ENCODE data around the gene SLC15A1. TPM values are rescaled to one million over a fixed set of nuclear protein-coding genes. Genes with fewer than 3 reads are reported as not detected.
"Not testable (repeated sequence)": the region's sequence is repeated elsewhere in the genome, so short reads cannot be mapped to it uniquely, and the experiment has no call there.

SLC15A1 gene

GRCh38 chr13:98643479-98643878, 109.0 kb downstream of the SLC15A1 start:
- Histone ChIP-seq H3K23ac (ENCODE audit: low read length) (no peak overlapping the region), H2BK120ac (ENCODE audit: low read depth, low read length) (no peak overlapping the region), H4K5ac (ENCODE audit: low read length) (no peak overlapping the region), H2AK5ac (ENCODE audit: low read length) (no peak overlapping the region), H4K8ac (ENCODE audit: low read depth, low read length) (no peak overlapping the region), H3K18ac (ENCODE audit: low read length) (no peak overlapping the region), H3K4ac (ENCODE audit: low read depth, low read length) (no peak overlapping the region), H2BK15ac (replicated peaks; ENCODE audit: low read depth) (no peak overlapping the region), H2BK5ac (ENCODE audit: low read length) (no peak overlapping the region), H3K27me3 (ENCODE audit: insufficient read depth, low read length, poor library complexity) (no peaks in the 10 kb centered on the region), H3K79me1 (ENCODE audit: low read length) (no peaks in the 10 kb centered on the region), H3K79me2 (ENCODE audit: control insufficient read depth, insufficient read depth, low read length) (no peaks in the 10 kb centered on the region), H3K27ac (ENCODE audit: low read depth, low read length) (no peak overlapping the region), H3K4me2 (ENCODE audit: low read length) (no peak overlapping the region), H3K4me1 (ENCODE audit: control insufficient read depth, low read depth, low read length) (no peaks in the 10 kb centered on the region), H3K56ac (ENCODE audit: low read length) (no peak overlapping the region), H3K36me3 (ENCODE audit: control insufficient read depth, insufficient read depth, low read length) (no peaks in the 10 kb centered on the region), H3K9ac (ENCODE audit: low read length) (no peak overlapping the region), H3K4me3 (ENCODE audit: low read length) (no peak overlapping the region)
- WGBS (ENCODE audit: extremely low coverage, insufficient coverage, low lambda C conversion rate): no CpG with 5 or more reads among the region's 1 CpG
- no peak for DNase-seq

GRCh38 chr13:98641075-98641474, 111.4 kb downstream of the SLC15A1 start:
- H2BK120ac ChIP-seq (ENCODE audit: low read depth, low read length): no peak overlapping the region
- H3K27me3 ChIP-seq (ENCODE audit: insufficient read depth, low read length, poor library complexity): no peaks in the 10 kb centered on the region
- no peak for DNase-seq
- H3K79me1 ChIP-seq (ENCODE audit: low read length): no peaks in the 10 kb centered on the region
- no peak overlapping the region for H2BK15ac ChIP-seq (replicated peaks; ENCODE audit: low read depth)
- H3K56ac ChIP-seq (ENCODE audit: low read length): no peak overlapping the region
- no peak overlapping the region for H4K5ac ChIP-seq (ENCODE audit: low read length)
- no peaks in the 10 kb centered on the region for H3K36me3 ChIP-seq (ENCODE audit: control insufficient read depth, insufficient read depth, low read length)
- H3K79me2 ChIP-seq (ENCODE audit: control insufficient read depth, insufficient read depth, low read length): no peaks in the 10 kb centered on the region
- H3K27ac ChIP-seq (ENCODE audit: low read depth, low read length): no peak overlapping the region
- H2BK5ac ChIP-seq (ENCODE audit: low read length): no peak overlapping the region
- H3K23ac ChIP-seq (ENCODE audit: low read length): no peak overlapping the region
- H3K18ac ChIP-seq (ENCODE audit: low read length): no peak overlapping the region
- no peaks in the 10 kb centered on the region for H3K4me1 ChIP-seq (ENCODE audit: control insufficient read depth, low read depth, low read length)
- no peak overlapping the region for H3K9ac ChIP-seq (ENCODE audit: low read length)
- WGBS (ENCODE audit: extremely low coverage, insufficient coverage, low lambda C conversion rate): no CpG with 5 or more reads among the region's 13 CpGs
- no peak overlapping the region for H4K8ac ChIP-seq (ENCODE audit: low read depth, low read length)
- no peak overlapping the region for H2AK5ac ChIP-seq (ENCODE audit: low read length)
- H3K4ac ChIP-seq (ENCODE audit: low read depth, low read length): no peak overlapping the region
- no peak overlapping the region for H3K4me3 ChIP-seq (ENCODE audit: low read length)
- H3K4me2 ChIP-seq (ENCODE audit: low read length): no peak overlapping the region

- H2BK5ac ChIP-seq (ENCODE audit: low read length); H2BK120ac ChIP-seq (ENCODE audit: low read depth, low read length); H3K4me1 ChIP-seq (ENCODE audit: control insufficient read depth, low read depth, low read length); H3K9ac ChIP-seq (ENCODE audit: low read length); H3K4me2 ChIP-seq (ENCODE audit: low read length); H3K4ac ChIP-seq (ENCODE audit: low read depth, low read length); H2BK15ac ChIP-seq (replicated peaks; ENCODE audit: low read depth); H3K36me3 ChIP-seq (ENCODE audit: control insufficient read depth, insufficient read depth, low read length); H3K4me3 ChIP-seq (ENCODE audit: low read length); H4K5ac ChIP-seq (ENCODE audit: low read length); H3K79me1 ChIP-seq (ENCODE audit: low read length); H3K27me3 ChIP-seq (ENCODE audit: insufficient read depth, low read length, poor library complexity); H4K8ac ChIP-seq (ENCODE audit: low read depth, low read length); H3K27ac ChIP-seq (ENCODE audit: low read depth, low read length); H2AK5ac ChIP-seq (ENCODE audit: low read length); H3K23ac ChIP-seq (ENCODE audit: low read length); H3K79me2 ChIP-seq (ENCODE audit: control insufficient read depth, insufficient read depth, low read length); H3K56ac ChIP-seq (ENCODE audit: low read length); H3K18ac ChIP-seq (ENCODE audit: low read length); DNase-seq: not testable (repeated sequence)
- WGBS (ENCODE audit: extremely low coverage, insufficient coverage, low lambda C conversion rate): no CpG with 5 or more reads among the region's 4 CpGs
Observed at GRCh38 chr13:98639785-98640184, 112.7 kb downstream of the SLC15A1 start.

GRCh38 chr13:98638352-98638751, 114.1 kb downstream of the SLC15A1 start:
- no CpG with 5 or more reads among the region's 8 CpGs for WGBS (ENCODE audit: extremely low coverage, insufficient coverage, low lambda C conversion rate)
- H2AK5ac ChIP-seq (ENCODE audit: low read length); H3K9ac ChIP-seq (ENCODE audit: low read length): not testable (repeated sequence)

More at GRCh38 chr13:98638352-98638751, 114.1 kb downstream of the SLC15A1 start:
- H4K8ac ChIP-seq (ENCODE audit: low read depth, low read length); H3K36me3 ChIP-seq (ENCODE audit: control insufficient read depth, insufficient read depth, low read length); H2BK120ac ChIP-seq (ENCODE audit: low read depth, low read length); H3K4ac ChIP-seq (ENCODE audit: low read depth, low read length); H4K5ac ChIP-seq (ENCODE audit: low read length); H2BK15ac ChIP-seq (replicated peaks; ENCODE audit: low read depth); H3K27ac ChIP-seq (ENCODE audit: low read depth, low read length); H3K79me1 ChIP-seq (ENCODE audit: low read length); H3K4me1 ChIP-seq (ENCODE audit: control insufficient read depth, low read depth, low read length); H3K18ac ChIP-seq (ENCODE audit: low read length); H3K23ac ChIP-seq (ENCODE audit: low read length); H3K56ac ChIP-seq (ENCODE audit: low read length); H3K79me2 ChIP-seq (ENCODE audit: control insufficient read depth, insufficient read depth, low read length); H3K27me3 ChIP-seq (ENCODE audit: insufficient read depth, low read length, poor library complexity); DNase-seq; H3K4me2 ChIP-seq (ENCODE audit: low read length); H3K4me3 ChIP-seq (ENCODE audit: low read length); H2BK5ac ChIP-seq (ENCODE audit: low read length): not testable (repeated sequence)

Small RNAs within 50 kb of the gene (small RNA-seq; reads per million reads assigned to genes)
- not detected for gene RN7SL60P (ENCODE audit: insufficient read depth)
